Right atrium auricular region (tissue), 2 donors: Measurements from ENCODE around the gene IGSF21. TPM values are rescaled to one million over a fixed set of nuclear protein-coding genes. Genes with fewer than 3 reads are reported as not detected.
A peak's percentile ranks its signal among the peaks of the same experiment; 100 is the strongest.

Experiments used
- DNase-seq: peaks from one replicate; pipeline ENCODE4 v3.0.0-alpha.2; 2019; ENCODE audit warnings: low spot score
- H3K27ac ChIP-seq, 2 donors: fragments of 200-600 bp; sonication (generic); 1 replicate in 1 of 2; 2 replicates in 1 of 2; pipeline ENCODE4 v1.5.1; 2016 to 2019
- H3K27me3 ChIP-seq, 2 donors: fragments of 200-600 bp; sonication (generic); one replicate each; pipeline versions ENCODE4 v1.5.1 to v1.6.0; 2017 to 2019
- H3K36me3 ChIP-seq: fragments of 200-600 bp; sonication (generic); one replicate; pipeline ENCODE4 v1.5.1; 2016
- H3K4me1 ChIP-seq, 2 donors: fragments of 200-600 bp; sonication (generic); one replicate each; pipeline versions ENCODE4 v1.5.1 to v1.6.0; 2017 to 2019
- H3K4me3 ChIP-seq, 2 donors: fragments of 200-600 bp; sonication (generic); 1 replicate in 1 of 2; 2 replicates in 1 of 2; pipeline ENCODE4 v1.5.1; 2017 to 2019; ENCODE audit warnings: mild to moderate bottlenecking in 1 of 2, moderate library complexity in 1 of 2
- H3K9me3 ChIP-seq, 2 donors: fragments of 200-600 bp; sonication (generic); one replicate each; pipeline ENCODE4 v1.5.1; 2019
- total RNA-seq, 2 donors: library from RNA; depleted of rRNA; stranded (reverse); fragments of >200 nt; gene quantifications; one replicate each; pipeline ENCODE4 v1.1.0, GENCODE V29; 2016
- TF ChIP-seq, protein P1 (sequence below), 2 donors: fragments of 200-600 bp; sonication (generic); IDR thresholded peaks; one replicate each; pipeline ENCODE4 v1.5.1; 2019; ENCODE audit warnings: antibody characterized with exemption in 2 of 2

Gene IGSF21
- total RNA-seq, 2 donors from 2014 or later = 1.8 to 6.0 TPM

DNA sequence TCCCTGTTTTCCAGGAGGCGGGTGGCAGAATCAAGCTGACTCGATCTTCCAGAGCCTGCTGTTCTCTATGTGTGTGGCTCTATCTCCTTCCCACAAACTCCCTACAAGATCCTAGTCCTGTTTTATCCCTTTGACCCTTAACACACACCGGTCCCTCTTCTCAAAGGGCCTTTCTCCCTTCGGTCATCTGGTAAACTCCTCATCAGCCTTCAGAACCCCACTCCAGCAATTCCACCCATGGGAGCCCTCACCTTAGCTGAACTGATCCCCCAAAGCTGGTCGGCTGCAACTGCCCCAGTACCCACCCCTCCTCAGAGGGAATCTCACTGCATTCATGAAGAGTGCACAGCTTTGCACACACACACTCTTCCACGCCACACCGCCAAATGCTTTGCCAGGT is 184.9 kb downstream of the IGSF21 start:
- H3K36me3 ChIP-seq = no peaks in the 10 kb centered on the region
- TF ChIP-seq, protein P1, sequence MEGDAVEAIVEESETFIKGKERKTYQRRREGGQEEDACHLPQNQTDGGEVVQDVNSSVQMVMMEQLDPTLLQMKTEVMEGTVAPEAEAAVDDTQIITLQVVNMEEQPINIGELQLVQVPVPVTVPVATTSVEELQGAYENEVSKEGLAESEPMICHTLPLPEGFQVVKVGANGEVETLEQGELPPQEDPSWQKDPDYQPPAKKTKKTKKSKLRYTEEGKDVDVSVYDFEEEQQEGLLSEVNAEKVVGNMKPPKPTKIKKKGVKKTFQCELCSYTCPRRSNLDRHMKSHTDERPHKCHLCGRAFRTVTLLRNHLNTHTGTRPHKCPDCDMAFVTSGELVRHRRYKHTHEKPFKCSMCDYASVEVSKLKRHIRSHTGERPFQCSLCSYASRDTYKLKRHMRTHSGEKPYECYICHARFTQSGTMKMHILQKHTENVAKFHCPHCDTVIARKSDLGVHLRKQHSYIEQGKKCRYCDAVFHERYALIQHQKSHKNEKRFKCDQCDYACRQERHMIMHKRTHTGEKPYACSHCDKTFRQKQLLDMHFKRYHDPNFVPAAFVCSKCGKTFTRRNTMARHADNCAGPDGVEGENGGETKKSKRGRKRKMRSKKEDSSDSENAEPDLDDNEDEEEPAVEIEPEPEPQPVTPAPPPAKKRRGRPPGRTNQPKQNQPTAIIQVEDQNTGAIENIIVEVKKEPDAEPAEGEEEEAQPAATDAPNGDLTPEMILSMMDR (IDR thresholded peaks at IDR 0.05) = no peak

DNA sequence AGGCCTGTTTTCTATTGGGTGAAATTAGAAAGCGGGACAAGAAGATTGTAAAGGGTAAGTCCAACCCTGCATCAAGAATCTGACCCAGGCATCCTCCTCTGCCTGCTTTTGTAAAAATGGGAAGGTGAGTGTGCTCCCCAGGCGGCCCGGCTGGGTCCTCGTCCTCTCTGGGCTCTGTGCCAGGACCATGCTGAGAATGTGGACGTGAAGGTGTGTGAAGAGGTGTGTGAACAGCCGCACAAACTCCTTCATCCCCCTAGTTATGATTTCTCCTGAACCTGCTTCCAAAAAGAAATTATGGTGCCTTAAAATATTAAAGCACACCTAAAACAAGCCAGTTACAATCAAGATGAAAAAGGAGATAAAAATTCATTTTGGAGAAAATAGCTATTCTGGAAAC is 185.7 kb downstream of the IGSF21 start:
- H3K27ac ChIP-seq = no peak overlapping the region
- H3K9me3 ChIP-seq = no peaks in the 10 kb centered on the region
- H3K4me3 ChIP-seq = no peak overlapping the region
- H3K27me3 ChIP-seq = peaks cover 0 to 5% of the 10 kb centered on the region in 2 donors
- no peak for DNase-seq
- H3K36me3 ChIP-seq = no peaks in the 10 kb centered on the region
- TF ChIP-seq, protein P1 (IDR thresholded peaks at IDR 0.05) = no peak
- no peaks in the 10 kb centered on the region for H3K4me1 ChIP-seq

More for the DNA sequence above, 184.9 kb downstream of the IGSF21 start:
- no peaks in the 10 kb centered on the region for H3K9me3 ChIP-seq
- H3K4me3 ChIP-seq = no peak overlapping the region
- peaks cover 0 to 5% of the 10 kb centered on the region in 2 donors for H3K27me3 ChIP-seq
- no peak for DNase-seq
- H3K27ac ChIP-seq = no peak overlapping the region
- H3K4me1 ChIP-seq = no peaks in the 10 kb centered on the region

DNA sequence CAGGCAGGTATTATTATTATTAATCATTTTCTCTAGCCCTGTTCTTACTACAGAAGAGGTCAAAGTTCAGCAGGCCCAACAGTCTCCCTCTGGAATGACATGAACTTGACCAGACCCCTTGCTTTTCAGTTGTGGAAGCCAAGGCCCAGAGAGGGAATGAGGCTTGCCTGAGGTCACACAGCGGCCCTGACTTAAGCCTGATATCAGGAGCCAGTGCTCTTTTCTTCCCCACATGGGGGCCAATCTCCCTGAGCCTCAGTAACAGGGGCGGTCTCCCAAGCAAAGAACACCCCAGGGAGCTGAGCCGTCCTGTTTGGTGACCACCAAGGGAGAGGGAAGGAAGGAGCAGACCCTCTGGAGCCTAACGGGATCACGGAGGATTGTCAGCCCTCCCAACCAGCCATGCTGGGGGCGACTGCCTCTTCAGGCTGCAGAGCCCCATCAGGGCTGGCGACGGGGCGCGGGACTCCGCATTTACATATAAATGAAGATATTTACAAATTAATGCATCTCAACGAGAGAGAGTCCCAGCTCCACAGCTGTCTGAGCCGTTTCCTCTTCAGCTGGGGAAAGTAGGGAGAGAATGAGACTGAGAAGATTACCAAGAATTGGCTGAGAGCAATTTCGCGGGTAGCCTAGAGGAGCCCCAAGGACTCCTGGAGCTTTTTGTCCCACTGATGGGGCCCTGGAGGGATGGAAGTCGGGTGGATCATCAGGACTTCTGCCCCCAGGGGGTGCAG is 187.0 kb downstream of the IGSF21 start:
- H3K4me1 ChIP-seq = no peaks in the 10 kb centered on the region
- DNase-seq = no peak
- H3K36me3 ChIP-seq = no peaks in the 10 kb centered on the region
- no peak overlapping the region for H3K27ac ChIP-seq
- no peak overlapping the region for H3K4me3 ChIP-seq
- no peaks in the 10 kb centered on the region for H3K9me3 ChIP-seq
- TF ChIP-seq, protein P1 (IDR thresholded peaks at IDR 0.05) = no peak
- peaks cover 0 to 5% of the 10 kb centered on the region in 2 donors for H3K27me3 ChIP-seq

DNA sequence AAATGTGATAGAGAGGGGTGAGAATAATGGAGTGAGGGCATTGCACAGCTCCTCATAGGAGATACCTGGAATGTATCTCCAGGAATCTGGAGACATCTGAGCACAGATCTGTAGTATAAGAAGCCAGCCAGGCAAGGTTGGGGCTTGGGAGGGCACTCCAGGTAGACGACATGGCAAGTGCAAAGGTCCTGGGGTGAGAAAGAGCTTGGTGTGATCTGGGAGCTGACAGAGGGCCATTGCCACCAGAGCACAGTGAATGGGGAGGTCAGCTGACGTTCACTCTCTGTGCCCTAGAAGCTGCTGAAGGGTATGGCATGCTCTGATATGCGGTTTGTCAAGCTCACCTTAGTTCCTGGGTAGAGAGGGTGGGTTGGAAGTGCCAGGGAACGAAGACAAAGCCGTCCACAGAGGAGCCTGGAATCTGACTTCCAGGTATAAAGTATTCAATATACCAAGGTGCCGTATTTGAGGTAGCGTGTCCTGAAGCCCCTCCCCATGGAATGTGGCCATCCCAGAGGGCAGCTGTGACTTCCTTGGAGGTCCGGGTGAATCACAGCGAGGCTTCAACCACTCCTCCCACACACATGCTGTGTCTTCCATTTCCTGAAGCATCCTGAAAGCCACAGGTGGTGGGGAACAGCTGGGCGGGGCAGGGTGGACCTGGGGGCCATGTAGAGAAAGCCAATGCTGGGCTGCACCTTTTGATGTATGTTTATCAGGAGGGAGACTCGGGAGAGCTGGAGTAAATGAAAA is 190.5 kb downstream of the IGSF21 start:
- H3K4me1 ChIP-seq = no peaks in the 10 kb centered on the region
- H3K36me3 ChIP-seq = no peaks in the 10 kb centered on the region
- no peaks in the 10 kb centered on the region for H3K9me3 ChIP-seq
- DNase-seq = no peak
- H3K27ac ChIP-seq = no peak overlapping the region
- H3K4me3 ChIP-seq = no peak overlapping the region
- H3K27me3 ChIP-seq = peaks cover 0 to 5% of the 10 kb centered on the region in 2 donors
- TF ChIP-seq, protein P1 (IDR thresholded peaks at IDR 0.05) = no peak

DNA sequence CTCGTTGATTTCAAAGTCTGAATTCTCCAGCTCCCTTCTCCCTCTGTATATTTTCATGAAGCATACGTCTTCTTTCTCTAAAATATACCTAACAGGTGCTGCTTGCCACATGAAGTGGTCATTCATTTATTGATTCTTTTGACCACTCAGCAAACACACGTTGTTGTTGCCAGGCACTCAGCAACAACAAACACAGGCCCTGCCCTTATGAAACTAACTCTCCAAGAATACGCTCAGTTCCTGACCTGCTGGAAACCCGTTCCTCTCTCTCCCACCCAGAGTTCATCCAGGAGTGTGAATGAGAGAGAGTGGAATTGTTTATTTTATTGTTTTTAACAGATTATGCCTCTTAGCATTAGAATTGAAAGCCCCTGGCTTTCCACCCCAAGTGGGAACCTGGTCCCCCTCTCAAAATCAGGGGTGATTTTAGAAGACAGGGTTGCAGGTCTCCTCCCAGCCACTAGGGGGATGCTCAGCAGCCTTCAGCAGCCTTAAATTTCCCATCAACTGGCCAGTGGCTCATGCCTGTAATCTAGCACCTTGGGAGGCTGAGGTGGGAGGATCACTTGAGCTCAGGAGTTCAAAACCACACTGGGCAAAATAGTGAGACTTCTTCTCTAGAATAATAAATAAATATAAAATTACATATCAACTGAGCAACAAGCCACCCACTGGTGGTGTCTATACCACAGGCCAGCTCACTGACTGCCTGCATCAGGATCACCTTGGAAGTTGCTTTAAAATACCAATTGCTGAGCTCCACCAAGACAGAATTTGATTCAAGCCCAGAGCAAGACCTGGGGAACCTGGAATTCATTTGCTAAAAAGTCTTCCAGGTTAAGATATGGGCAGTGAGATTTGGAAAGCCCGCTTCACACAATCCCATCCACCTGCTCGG is 192.1 kb downstream of the IGSF21 start:
- TF ChIP-seq, protein P1 (IDR thresholded peaks at IDR 0.05) = peak; percentile 46 to 69
- H3K9me3 ChIP-seq = no peaks in the 10 kb centered on the region
- no peak for DNase-seq
- no peaks in the 10 kb centered on the region for H3K4me1 ChIP-seq
- H3K27me3 ChIP-seq = peaks cover 0 to 5% of the 10 kb centered on the region in 2 donors
- no peaks in the 10 kb centered on the region for H3K36me3 ChIP-seq
- no peak overlapping the region for H3K27ac ChIP-seq
- H3K4me3 ChIP-seq = no peak overlapping the region
